Body of pancreas (tissue), 4 donors: Measurements from ENCODE around the gene ZMAT3. TPM values are rescaled to one million over a fixed set of nuclear protein-coding genes. Genes with fewer than 3 reads are reported as not detected.

Source experiments
- ATAC-seq: fragments of 150-250 bp; one replicate; pipeline ENCODE4 v1.9.1; 2016
- DNase-seq, 4 donors: peaks; one replicate each; pipeline ENCODE4 v3.0.0-alpha.2; 2019
- H3K27ac ChIP-seq, 4 donors: fragments of 200-600 bp; sonication (generic); 1 replicate in 3 of 4; 2 replicates in 1 of 4; pipeline versions ENCODE4 v1.5.1 to v1.6.1; 2016 to 2019; ENCODE audit warnings: mild to moderate bottlenecking in 1 of 4, mixed read lengths in 1 of 4, moderate library complexity in 1 of 4
- H3K27me3 ChIP-seq, 2 donors: fragments of 200-600 bp; sonication (generic); one replicate each; pipeline ENCODE4 v1.6.0; 2016; ENCODE audit warnings: mild to moderate bottlenecking in 1 of 2
- H3K36me3 ChIP-seq, 2 donors: fragments of 200-600 bp; sonication (generic); replicated peaks in 1 of 2; 2 replicates each; pipeline ENCODE4 v1.5.1; 2016; ENCODE audit warnings: low read depth in 2 of 2; ENCODE audit not compliant: insufficient read depth in 1 of 2
- H3K4me1 ChIP-seq: fragments of 200-600 bp; sonication (generic); one replicate; pipeline ENCODE4 v1.6.0; 2016
- H3K4me3 ChIP-seq, 2 donors: fragments of 200-600 bp; sonication (generic); 1 replicate in 1 of 2; 2 replicates in 1 of 2; pipeline ENCODE4 v1.5.1; 2016 to 2019
- H3K9me3 ChIP-seq, 3 donors: fragments of 200-600 bp; sonication (generic); 1 replicate in 2 of 3; 2 replicates in 1 of 3; pipeline ENCODE4 v1.5.1; 2016
- POLR2A ChIP-seq, 3 donors: fragments of 450-650 bp; IDR thresholded peaks; one replicate each; pipeline ENCODE4 v1.6.1; 2016; ENCODE audit warnings: antibody characterized with exemption in 3 of 3, mild to moderate bottlenecking in 2 of 3
- WGBS, 2 donors: methylation state at CpG; one replicate each; pipeline ENCODE4 v1.1.5; 2017; 5-methylcytosine and 5-hydroxymethylcytosine counted together
- intact Hi-C: fragments of 100-400 bp; cut with DNase I; formaldehyde crosslinking; loops from one replicate; pipeline ENCODE4 v1.15.1; 2023
- total RNA-seq, 2 donors: library from RNA; depleted of rRNA; stranded (reverse); fragments of >200 nt; gene quantifications; one replicate each; pipeline ENCODE4 v1.1.0, GENCODE V29; 2016
- TF ChIP-seq, protein P1 (sequence below), 7 experiments: fragments of 450-650 bp in 4 of 7; fragments of 200-600 bp in 3 of 7; sonication (generic) in 3 of 7; IDR thresholded peaks; one replicate each; pipeline ENCODE4 v1.5.1; 2016 to 2019; ENCODE audit warnings: antibody characterized with exemption in 7 of 7

ZMAT3 gene
- total RNA-seq, 2 donors from 2014 or later: 6.6 to 9.3 TPM

DNA sequence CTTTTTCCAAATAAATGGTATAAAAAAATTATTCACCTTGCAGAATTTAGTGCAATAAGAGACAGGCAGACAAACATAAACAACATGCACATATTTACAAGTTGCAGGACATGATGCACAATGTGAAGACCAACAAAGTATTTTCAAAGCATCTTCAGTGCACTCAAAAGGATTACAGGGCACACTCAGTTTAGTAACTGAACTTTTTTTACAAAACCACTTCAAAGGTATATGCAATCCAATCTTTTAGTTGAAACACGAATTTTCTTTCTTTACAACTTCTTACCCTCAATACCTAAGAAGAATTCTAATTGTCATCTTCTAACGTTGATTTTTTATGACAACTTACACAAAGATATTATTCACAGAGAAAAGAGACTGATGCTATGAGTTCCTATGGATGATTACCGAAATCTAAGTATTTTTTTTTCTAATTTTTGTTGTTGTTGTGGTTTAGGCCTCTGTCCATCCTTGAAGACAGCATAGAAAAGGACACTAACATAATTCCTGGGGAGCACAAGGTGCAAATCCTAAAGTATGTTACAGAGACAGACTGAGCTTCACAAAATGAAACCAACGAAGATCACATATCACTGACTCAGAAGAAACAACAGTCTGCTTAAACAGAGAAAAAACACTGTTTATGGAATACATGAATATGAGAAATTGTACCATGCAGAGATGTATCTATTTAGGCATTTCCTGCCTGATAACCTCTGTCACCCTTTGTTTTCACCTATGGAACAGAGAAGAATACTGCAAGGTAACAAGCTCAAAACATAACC, 50.3 kb downstream of the ZMAT3 start:
- Histone ChIP-seq H3K36me3 (no peaks in the 10 kb centered on the region), H3K9me3 (no peaks in the 10 kb centered on the region), H3K27ac (no peak overlapping the region), H3K4me3 (no peak overlapping the region), H3K27me3 (no peaks in the 10 kb centered on the region), H3K4me1 (peaks cover 9% of the 10 kb centered on the region)
- WGBS, 2 donors: 71 to 74% methylated on average over 4 of the region's 4 CpGs
- intact Hi-C loops: no loop called here
- DNase-seq (no peak), ATAC-seq (no peak)
- TF ChIP-seq POLR2A (IDR thresholded peaks at IDR 0.05): no peak
- TF ChIP-seq, protein P1, sequence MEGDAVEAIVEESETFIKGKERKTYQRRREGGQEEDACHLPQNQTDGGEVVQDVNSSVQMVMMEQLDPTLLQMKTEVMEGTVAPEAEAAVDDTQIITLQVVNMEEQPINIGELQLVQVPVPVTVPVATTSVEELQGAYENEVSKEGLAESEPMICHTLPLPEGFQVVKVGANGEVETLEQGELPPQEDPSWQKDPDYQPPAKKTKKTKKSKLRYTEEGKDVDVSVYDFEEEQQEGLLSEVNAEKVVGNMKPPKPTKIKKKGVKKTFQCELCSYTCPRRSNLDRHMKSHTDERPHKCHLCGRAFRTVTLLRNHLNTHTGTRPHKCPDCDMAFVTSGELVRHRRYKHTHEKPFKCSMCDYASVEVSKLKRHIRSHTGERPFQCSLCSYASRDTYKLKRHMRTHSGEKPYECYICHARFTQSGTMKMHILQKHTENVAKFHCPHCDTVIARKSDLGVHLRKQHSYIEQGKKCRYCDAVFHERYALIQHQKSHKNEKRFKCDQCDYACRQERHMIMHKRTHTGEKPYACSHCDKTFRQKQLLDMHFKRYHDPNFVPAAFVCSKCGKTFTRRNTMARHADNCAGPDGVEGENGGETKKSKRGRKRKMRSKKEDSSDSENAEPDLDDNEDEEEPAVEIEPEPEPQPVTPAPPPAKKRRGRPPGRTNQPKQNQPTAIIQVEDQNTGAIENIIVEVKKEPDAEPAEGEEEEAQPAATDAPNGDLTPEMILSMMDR (IDR thresholded peaks at IDR 0.05): no peak

DNA sequence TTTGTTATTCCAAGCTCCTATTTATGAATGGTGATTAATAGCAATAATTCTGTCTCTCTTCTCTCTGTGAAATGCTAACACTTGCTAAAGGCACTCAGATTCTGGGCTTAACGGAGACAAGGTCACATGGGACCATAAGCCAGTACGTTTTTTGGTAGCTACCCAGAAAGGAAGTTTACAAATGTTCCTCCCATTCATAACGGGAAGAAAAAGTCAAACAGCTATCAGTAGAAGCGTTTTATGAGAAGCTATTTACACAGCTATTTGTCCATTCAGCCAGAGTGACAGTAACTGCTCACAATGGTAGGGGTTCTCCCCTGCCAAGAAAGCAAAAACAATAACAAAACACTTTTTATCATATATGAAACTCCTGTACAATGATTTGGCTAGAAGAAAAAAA, 51.5 kb downstream of the ZMAT3 start:
- TF ChIP-seq, protein P1 (IDR thresholded peaks at IDR 0.05): no peak
- TF ChIP-seq POLR2A (IDR thresholded peaks at IDR 0.05): no peak
- H3K4me1 ChIP-seq: peaks cover 9% of the 10 kb centered on the region
- ATAC-seq: no peak

DNA sequence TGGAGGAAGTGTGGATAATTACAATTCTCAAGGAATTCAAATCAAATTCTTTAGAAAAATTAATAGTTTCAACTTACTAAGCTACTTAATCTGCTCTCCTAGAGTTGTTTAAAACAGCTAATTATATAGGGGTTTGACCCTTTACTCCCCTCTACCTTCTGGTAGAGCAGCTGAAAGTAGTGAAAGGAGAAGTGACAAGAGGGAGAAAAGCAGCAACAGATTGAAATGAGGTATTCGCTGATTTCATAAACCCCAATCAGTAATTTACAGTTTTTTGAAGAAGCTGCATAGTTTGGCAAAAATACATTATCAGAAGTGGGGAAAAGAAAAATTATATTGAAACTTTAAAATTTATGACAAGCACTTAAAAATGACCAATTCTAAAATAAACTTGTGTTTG, 52.8 kb downstream of the ZMAT3 start:
- intact Hi-C loops: loop anchor here (10.0 kb wide), 1 partner anchor 296 kb away; no protein-coding TSS in a partner anchor
- ATAC-seq (no peak), DNase-seq (no peak)
- no peaks in the 10 kb centered on the region for H3K27me3 ChIP-seq
- 95 to 97% methylated on average over 1 of the region's 1 CpG for WGBS, 2 donors
- no peaks in the 10 kb centered on the region for H3K36me3 ChIP-seq
- TF ChIP-seq POLR2A (IDR thresholded peaks at IDR 0.05): no peak
- TF ChIP-seq, protein P1 (IDR thresholded peaks at IDR 0.05): no peak
- no peaks in the 10 kb centered on the region for H3K9me3 ChIP-seq
- H3K4me1 ChIP-seq: peaks cover 9% of the 10 kb centered on the region
- no peak overlapping the region for H3K4me3 ChIP-seq
- no peak overlapping the region for H3K27ac ChIP-seq

More for the DNA sequence above, 51.5 kb downstream of the ZMAT3 start:
- Histone ChIP-seq H3K4me3 (no peak overlapping the region), H3K9me3 (no peaks in the 10 kb centered on the region), H3K36me3 (no peaks in the 10 kb centered on the region), H3K27ac (no peak overlapping the region), H3K27me3 (no peaks in the 10 kb centered on the region)
- WGBS, 2 donors: 2 to 7% methylated on average over 4 of the region's 4 CpGs
- no peak for DNase-seq
- intact Hi-C loops: no loop called here

DNA sequence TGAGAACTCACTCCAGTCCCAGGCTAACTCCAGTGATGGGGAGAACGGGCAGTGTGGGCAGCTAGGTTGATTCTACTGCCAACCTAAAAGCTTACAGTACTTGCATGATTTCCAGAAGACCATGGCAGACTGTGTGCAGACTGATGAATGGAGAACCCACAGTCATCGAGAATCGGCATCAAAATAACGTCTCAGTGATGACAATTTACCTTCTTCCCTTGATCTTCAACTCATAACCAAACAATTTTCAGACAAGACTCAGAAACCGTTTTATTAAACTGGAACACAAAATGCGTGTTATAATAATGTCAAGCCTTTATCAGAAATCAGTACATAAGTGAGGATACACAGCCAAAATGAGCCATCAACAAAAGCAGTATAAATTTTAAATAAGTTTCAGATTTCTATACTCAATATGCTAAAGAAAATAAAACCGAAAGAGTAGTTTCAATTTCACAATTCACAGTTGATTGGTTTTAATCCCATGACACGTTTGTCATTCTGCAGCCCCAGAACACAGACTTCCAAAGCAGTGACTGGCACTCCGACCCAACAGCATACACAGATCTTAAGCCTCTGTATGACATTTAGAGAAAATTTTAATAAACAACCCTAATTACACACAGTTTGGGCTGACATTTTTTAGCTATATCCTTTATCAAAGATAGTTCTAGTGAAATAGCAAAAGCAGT, 54.5 kb downstream of the ZMAT3 start:
- no peak for DNase-seq
- Histone ChIP-seq H3K9me3 (no peaks in the 10 kb centered on the region), H3K4me1 (peaks cover 9% of the 10 kb centered on the region), H3K36me3 (no peaks in the 10 kb centered on the region), H3K4me3 (no peak overlapping the region), H3K27ac (no peak overlapping the region), H3K27me3 (no peaks in the 10 kb centered on the region)
- TF ChIP-seq, protein P1 (IDR thresholded peaks at IDR 0.05): no peak
- no peak for TF ChIP-seq POLR2A (IDR thresholded peaks at IDR 0.05)
- intact Hi-C loops: loop anchor here (10.0 kb wide), 1 partner anchor 298 kb away; no protein-coding TSS in a partner anchor
- no peak for ATAC-seq
- 76 to 79% methylated on average over 9 of the region's 9 CpGs for WGBS, 2 donors
